Hematopoietic multipotent progenitor cell treated with erythropoietin and hydrocortisone succinate and interleukin-3 and kit ligand, for 6 days (in vitro differentiated cells): ENCODE results near the gene SIRT3.
"Not testable (repeated sequence)": the region's sequence is repeated elsewhere in the genome, so short reads cannot be mapped to it uniquely, and the experiment has no call there.

Experiments
- DNase-seq: peaks from one replicate; pipeline ENCODE4 v3.0.0-alpha.2; 2015

The SIRT3 gene

GRCh38 chr11:238346-238745, 2.2 kb upstream of the SIRT3 start:
- DNase-seq, result not testable (repeated sequence)

GRCh38 chr11:236774-237767, 929 bp upstream of the SIRT3 start, which contains the start of gene PSMD13:
Gene PSMD13, plus strand, starts transcription at chr11:236976. Its CDS starts 74 bp downstream, at chr11:237050.
- peak; percentile 93 for DNase-seq

- peak; percentile 31 for DNase-seq
These were observed 539 bp downstream of the SIRT3 start for GRCh38 chr11:235609-235996.

- no peak for DNase-seq
These were observed 962 bp downstream of the SIRT3 start for GRCh38 chr11:235180-235579.

- no peak for DNase-seq
These were observed 3.2 kb downstream of the SIRT3 start for GRCh38 chr11:232783-233565.

- DNase-seq, result no peak
These were observed 5.7 kb downstream of the SIRT3 start for GRCh38 chr11:230431-230830.

GRCh38 chr11:227824-228379, 8.2 kb downstream of the SIRT3 start:
- no peak for DNase-seq

GRCh38 chr11:225734-226453, 10.2 kb downstream of the SIRT3 start:
- no peak for DNase-seq

- no peak for DNase-seq
These were observed 11.7 kb downstream of the SIRT3 start for GRCh38 chr11:224424-224823.

- DNase-seq, result no peak
These were observed 12.3 kb downstream of the SIRT3 start for GRCh38 chr11:223884-224283.

GRCh38 chr11:223026-223789, 12.9 kb downstream of the SIRT3 start:
- no peak for DNase-seq

GRCh38 chr11:221998-222789, 13.9 kb downstream of the SIRT3 start:
- no peak for DNase-seq

- no peak for DNase-seq
These were observed 14.6 kb downstream of the SIRT3 start for GRCh38 chr11:221539-221938.

GRCh38 chr11:220641-221215, 15.4 kb downstream of the SIRT3 start:
- peak; percentile 92 for DNase-seq

GRCh38 chr11:218815-219593, 17.1 kb downstream of the SIRT3 start:
- no peak for DNase-seq

GRCh38 chr11:217704-218103, 18.4 kb downstream of the SIRT3 start:
- DNase-seq, result no peak

- DNase-seq, result no peak
These were observed 19.8 kb downstream of the SIRT3 start for GRCh38 chr11:216081-216974.

GRCh38 chr11:215581-216037, 20.5 kb downstream of the SIRT3 start:
- DNase-seq, result no peak

GRCh38 chr11:214083-214482, 22.1 kb downstream of the SIRT3 start:
- no peak for DNase-seq
